GM18858 (cell line): ENCODE measurements around the gene CREBBP.

Experiments
- ATAC-seq: cut with Tn5 transposase; IDR thresholded peaks from one replicate; pipeline ENCODE4 v1.9.1; 2021; ENCODE audit not compliant: unreplicated experiment

The CREBBP gene

GRCh38 chr16:3797904-3798811 is 82.4 kb downstream of the CREBBP start:
- no peak for ATAC-seq

GRCh38 chr16:3797473-3797872 is 83.0 kb downstream of the CREBBP start:
- no peak for ATAC-seq

GRCh38 chr16:3793161-3793576 is 87.3 kb downstream of the CREBBP start:
- ATAC-seq, result no peak

DNA sequence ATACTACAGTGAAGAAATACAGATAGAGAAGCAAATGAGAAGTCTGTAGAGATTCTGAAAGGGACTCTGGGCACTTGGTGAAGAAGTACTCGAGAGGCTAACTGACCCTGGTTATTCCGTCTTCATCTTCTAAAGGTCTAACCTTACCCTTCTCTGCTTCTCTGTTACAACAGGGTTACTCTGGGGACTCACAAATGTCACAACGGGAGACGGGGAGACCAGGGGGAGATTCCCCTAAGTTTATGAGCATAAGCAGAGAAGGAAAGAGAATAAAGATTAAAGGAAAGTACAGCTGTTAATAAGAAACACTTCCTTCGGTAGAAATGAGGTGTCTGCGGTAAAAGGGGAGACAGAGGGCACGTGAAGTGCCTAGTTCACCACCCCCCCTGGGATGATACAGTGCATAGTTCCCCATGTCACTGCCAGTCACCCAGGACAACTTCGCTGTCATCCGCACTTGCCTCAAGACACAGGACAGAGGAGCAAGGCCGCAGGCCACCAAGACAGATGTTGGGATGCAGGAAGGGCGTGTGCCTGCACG is 88.0 kb downstream of the CREBBP start:
- ATAC-seq, result no peak

- no peak for ATAC-seq
Observed at GRCh38 chr16:3791701-3792100, 88.8 kb downstream of the CREBBP start.

GRCh38 chr16:3789375-3790099 is 91.0 kb downstream of the CREBBP start:
- peak; percentile 43 for ATAC-seq

GRCh38 chr16:3788711-3789374 is 91.7 kb downstream of the CREBBP start:
- no peak for ATAC-seq

GRCh38 chr16:3787924-3788661 is 92.4 kb downstream of the CREBBP start:
- peak; percentile 81 for ATAC-seq

- no peak for ATAC-seq
Observed at GRCh38 chr16:3785413-3785812, 95.1 kb downstream of the CREBBP start.

DNA sequence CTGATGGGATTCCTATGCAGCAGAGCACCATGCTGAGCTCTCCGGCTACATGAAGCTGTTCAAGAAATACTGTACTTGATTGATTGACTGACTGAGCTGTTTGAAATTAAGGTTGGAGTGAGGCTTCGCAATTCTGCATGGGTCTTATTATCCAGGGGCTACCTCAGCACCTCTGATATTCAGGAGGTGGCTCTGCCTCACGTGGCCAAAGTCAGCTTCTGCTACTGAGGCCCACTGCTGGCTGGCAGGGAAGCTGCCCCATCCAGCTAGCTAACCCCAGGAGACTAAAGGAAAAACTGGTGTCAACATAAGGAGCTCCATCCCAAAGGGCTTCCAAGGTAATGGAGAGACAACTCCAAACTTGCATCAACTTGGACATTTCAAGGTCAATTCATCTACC is 97.0 kb downstream of the CREBBP start:
- no peak for ATAC-seq

- no peak for ATAC-seq
Observed at GRCh38 chr16:3782566-3782965, 97.9 kb downstream of the CREBBP start.

GRCh38 chr16:3781421-3781820 is 99.1 kb downstream of the CREBBP start:
- ATAC-seq, result no peak

DNA sequence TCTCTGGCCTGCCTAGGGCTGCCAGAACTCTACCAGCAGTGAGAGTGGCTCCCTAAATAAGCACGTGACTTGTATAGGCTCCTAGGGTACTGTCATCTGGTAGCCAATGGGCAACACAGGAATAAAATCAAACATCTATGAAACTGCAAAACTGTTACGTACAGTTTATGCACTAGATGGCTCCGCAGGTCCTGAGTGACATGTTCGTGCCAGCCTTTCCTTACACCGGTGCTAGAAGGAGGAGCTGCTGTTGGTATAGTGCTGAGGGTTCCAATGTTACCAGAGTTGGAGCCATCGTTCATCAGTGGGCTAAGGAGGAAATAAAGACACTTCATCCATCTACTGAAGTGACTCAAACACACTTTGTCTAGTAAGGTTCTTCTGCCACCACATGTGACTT is 99.9 kb downstream of the CREBBP start:
- no peak for ATAC-seq

DNA sequence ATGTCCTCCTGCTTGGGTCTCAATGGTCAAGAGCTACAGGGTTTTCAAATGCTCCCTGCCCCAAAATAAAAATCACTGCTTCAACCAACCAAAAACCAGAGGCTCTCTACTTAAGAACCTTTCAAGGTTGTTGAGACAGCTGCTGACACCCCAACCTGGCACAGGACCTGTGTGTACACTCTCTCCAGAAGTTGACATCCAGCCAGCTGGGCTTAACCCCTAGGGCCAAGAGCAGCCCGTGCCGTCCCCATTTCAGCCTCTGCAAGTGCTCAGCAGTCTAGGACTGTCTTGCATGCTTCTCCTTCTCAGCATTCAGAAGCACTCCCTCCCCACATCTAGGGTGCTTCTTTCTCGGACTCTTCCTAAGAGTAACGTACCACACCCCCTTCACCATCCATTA is 104.2 kb downstream of the CREBBP start:
- ATAC-seq, result no peak

DNA sequence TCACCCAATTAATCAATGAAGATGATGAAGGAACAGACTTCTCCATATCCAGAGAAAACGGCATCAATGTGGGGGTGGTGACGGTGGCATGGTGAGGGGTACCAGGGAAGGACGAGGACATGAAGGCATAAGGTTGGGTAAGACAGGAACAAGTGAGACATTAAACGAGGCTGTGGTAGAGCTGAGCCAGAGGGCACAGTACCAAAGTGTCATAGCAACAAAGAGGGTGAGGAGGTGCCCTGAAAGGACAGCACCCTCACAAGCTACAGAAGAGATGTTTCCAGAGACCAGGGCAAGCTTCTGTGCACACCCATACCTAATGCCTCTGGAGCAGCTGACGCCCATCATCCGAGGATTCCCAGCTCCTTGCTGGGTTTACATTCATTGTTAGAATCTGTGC is 105.7 kb downstream of the CREBBP start:
- ATAC-seq, result no peak

- no peak for ATAC-seq
Observed at GRCh38 chr16:3774156-3774767, 106.3 kb downstream of the CREBBP start.

GRCh38 chr16:3773663-3774062 is 106.8 kb downstream of the CREBBP start:
- ATAC-seq, result no peak

DNA sequence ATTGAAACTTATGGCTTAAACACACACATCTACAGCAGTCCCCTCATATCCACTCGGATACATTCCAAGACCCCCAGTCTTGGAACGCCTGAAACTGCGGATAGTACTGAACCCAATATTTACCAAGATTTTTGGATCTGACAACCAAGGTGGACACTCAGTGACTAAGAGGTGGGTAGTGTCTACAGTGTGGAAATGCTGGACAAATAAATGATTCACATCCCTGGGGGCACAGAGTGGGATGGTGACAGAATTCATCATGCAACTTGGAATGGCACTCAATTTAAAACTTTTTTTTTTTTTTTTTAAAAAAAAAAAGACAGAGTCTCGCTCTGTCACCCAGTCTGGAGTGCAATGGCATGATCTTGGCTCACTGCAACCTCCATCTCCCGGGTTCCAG is 109.0 kb downstream of the CREBBP start:
- no peak for ATAC-seq

- ATAC-seq, result no peak
Observed at GRCh38 chr16:3770530-3770929, 110.0 kb downstream of the CREBBP start.

- ATAC-seq, result no peak
Observed at GRCh38 chr16:3769942-3770341, 110.6 kb downstream of the CREBBP start.
